Upper lobe of left lung (tissue), 6 donors: ENCODE results near the gene EFHD1. TPM values are rescaled to one million over a fixed set of nuclear protein-coding genes. Genes with fewer than 3 reads are reported as not detected.

Experiments
- ATAC-seq, 2 donors: fragments of 200-7000 bp; cut with Tn5 transposase; one replicate each; pipeline ENCODE4 v1.9.1; 2022; ENCODE audit warnings: mild to moderate bottlenecking in 2 of 2, moderate library complexity in 2 of 2; ENCODE audit not compliant: low FRiP score in 2 of 2
- DNase-seq, 2 donors: peaks; one replicate each; pipeline ENCODE4 v3.0.0-alpha.2; 2019 to 2020
- H3K27ac ChIP-seq, 4 donors: fragments of 200-600 bp; sonication (generic); one replicate each; pipeline ENCODE4 v1.5.1; 2016 to 2019
- H3K27me3 ChIP-seq, 4 donors: fragments of 200-600 bp; sonication (generic); one replicate each; pipeline ENCODE4 v1.5.1; 2017 to 2019
- H3K36me3 ChIP-seq, 4 donors: fragments of 200-600 bp; sonication (generic); one replicate each; pipeline ENCODE4 v1.5.1; 2016 to 2019
- H3K4me1 ChIP-seq, 4 donors: fragments of 200-600 bp; sonication (generic); one replicate each; pipeline ENCODE4 v1.5.1; 2018 to 2019
- H3K4me3 ChIP-seq, 4 donors: fragments of 200-600 bp; sonication (generic); one replicate each; pipeline ENCODE4 v1.5.1; 2017 to 2019; ENCODE audit warnings: mild to moderate bottlenecking in 2 of 4, moderate library complexity in 1 of 4
- H3K9me3 ChIP-seq, 4 donors: fragments of 200-600 bp; sonication (generic); one replicate each; pipeline ENCODE4 v1.5.1; 2018 to 2019
- CTCF ChIP-seq, 6 experiments: fragments of 450-650 bp in 4 of 6; fragments of 200-600 bp in 2 of 6; sonication (generic) in 2 of 6; IDR thresholded peaks; one replicate each; pipeline ENCODE4 v1.5.1; 2016 to 2019; ENCODE audit warnings: antibody characterized with exemption in 6 of 6
- EP300 ChIP-seq, 4 donors: sonication (generic); formaldehyde crosslinking; IDR thresholded peaks; one replicate each; pipeline ENCODE4 v1.5.1; 2017; ENCODE audit warnings: antibody characterized with exemption in 4 of 4, control low read depth in 2 of 4
- POLR2A ChIP-seq, 4 donors: fragments of 450-650 bp; IDR thresholded peaks; one replicate each; pipeline ENCODE4 v1.5.1; 2016 to 2017; ENCODE audit warnings: antibody characterized with exemption in 4 of 4, mild to moderate bottlenecking in 2 of 4
- POLR2AphosphoS5 ChIP-seq, 2 donors: sonication (generic); formaldehyde crosslinking; IDR thresholded peaks; one replicate each; pipeline ENCODE4 v1.5.1; 2017; ENCODE audit warnings: antibody characterized with exemption in 2 of 2
- WGBS, 2 donors: methylation state at CpG; one replicate each; pipeline ENCODE4 v1.1.5; 2017 to 2018; 5-methylcytosine and 5-hydroxymethylcytosine counted together
- total RNA-seq, 6 donors: library from RNA; depleted of rRNA in 4 of 6; stranded (reverse); fragments of >200 nt in 4 of 6; gene quantifications; one replicate each; pipeline versions ENCODE4 v1.1.0 to v1.2.1, GENCODE V29; 2016 to 2021
- donor health status: DM: no; HTN: no; CAD: no; lungs with moderate emphysema.
- donor health status: DM: no; HTN: yes; CAD: no; lungs with severe emphysema.

EFHD1 gene
- total RNA-seq, 6 donors from 2014 or later = 3.7 to 11.1 (median 5.2) TPM

GRCh38 chr2:232653441-232653840 is 20.0 kb downstream of the EFHD1 start:
- Histone ChIP-seq H3K4me1 (no peaks in the 10 kb centered on the region), H3K9me3 (no peaks in the 10 kb centered on the region), H3K27ac (no peak overlapping the region), H3K4me3 (no peak overlapping the region), H3K27me3 (no peaks in the 10 kb centered on the region), H3K36me3 (no peaks in the 10 kb centered on the region)
- 89 to 96% methylated on average over 7 of the region's 7 CpGs for WGBS, 2 donors
- TF ChIP-seq EP300 (IDR thresholded peaks at IDR 0.05) = no peak
- TF ChIP-seq POLR2A (IDR thresholded peaks at IDR 0.05) = no peak
- TF ChIP-seq POLR2AphosphoS5 (IDR thresholded peaks at IDR 0.05) = no peak
- no peak for TF ChIP-seq CTCF (IDR thresholded peaks at IDR 0.05)
- DNase-seq = no peak
- ATAC-seq = no peak

GRCh38 chr2:232655392-232655791 is 22.0 kb downstream of the EFHD1 start:
- DNase-seq (no peak), ATAC-seq (no peak)
- Histone ChIP-seq H3K36me3 (no peaks in the 10 kb centered on the region), H3K4me3 (no peak overlapping the region), H3K9me3 (no peaks in the 10 kb centered on the region), H3K27me3 (no peaks in the 10 kb centered on the region), H3K4me1 (no peaks in the 10 kb centered on the region), H3K27ac (no peak overlapping the region)
- WGBS, 2 donors = 78 to 85% methylated on average over 6 of the region's 6 CpGs
- TF ChIP-seq EP300 (IDR thresholded peaks at IDR 0.05) (no peak), CTCF (IDR thresholded peaks at IDR 0.05) (no peak), POLR2AphosphoS5 (IDR thresholded peaks at IDR 0.05) (no peak), POLR2A (IDR thresholded peaks at IDR 0.05) (no peak)

GRCh38 chr2:232658217-232658785 is 24.9 kb downstream of the EFHD1 start:
- DNase-seq (no peak), ATAC-seq (no peak)
- Histone ChIP-seq H3K9me3 (no peaks in the 10 kb centered on the region), H3K4me1 (no peaks in the 10 kb centered on the region), H3K27ac (no peak overlapping the region), H3K4me3 (no peak overlapping the region), H3K27me3 (no peaks in the 10 kb centered on the region), H3K36me3 (no peaks in the 10 kb centered on the region)
- 44 to 49% methylated on average over 7 of the region's 7 CpGs for whole genome bisulfite sequencing, 2 donors
- no peak for TF ChIP-seq POLR2A (IDR thresholded peaks at IDR 0.05)
- TF ChIP-seq EP300 (IDR thresholded peaks at IDR 0.05) = no peak
- no peak for TF ChIP-seq CTCF (IDR thresholded peaks at IDR 0.05)
- no peak for TF ChIP-seq POLR2AphosphoS5 (IDR thresholded peaks at IDR 0.05)

GRCh38 chr2:232659359-232659758 is 26.0 kb downstream of the EFHD1 start:
- TF ChIP-seq CTCF (IDR thresholded peaks at IDR 0.05) (no peak), POLR2A (IDR thresholded peaks at IDR 0.05) (no peak), POLR2AphosphoS5 (IDR thresholded peaks at IDR 0.05) (no peak), EP300 (IDR thresholded peaks at IDR 0.05) (no peak)
- no peak for DNase-seq
- ATAC-seq = no peak
- no peak overlapping the region for H3K4me3 ChIP-seq
- H3K36me3 ChIP-seq = no peaks in the 10 kb centered on the region
- H3K4me1 ChIP-seq = no peaks in the 10 kb centered on the region
- H3K27me3 ChIP-seq = no peaks in the 10 kb centered on the region
- no peak overlapping the region for H3K27ac ChIP-seq
- WGBS, 2 donors = 77 to 92% methylated on average over 2 of the region's 2 CpGs
- H3K9me3 ChIP-seq = no peaks in the 10 kb centered on the region
